SK-N-SH (cell line): ENCODE data around the gene CARMIL3. TPM values are rescaled to one million over a fixed set of nuclear protein-coding genes. Genes with fewer than 3 reads are reported as not detected.
"Not testable (repeated sequence)": the region's sequence is repeated elsewhere in the genome, so short reads cannot be mapped to it uniquely, and the experiment has no call there.

Source experiments
- CTCF ChIA-PET: fragments of 300-600, 350-600 bp; formaldehyde crosslinking; extraction: SDS; loops from one replicate; lab custom pipeline; 2021; lab: Yijun Ruan, JAX
- POLR2A ChIA-PET: fragments of 350-600 bp; sonication (Branson Sonifier 250); formaldehyde crosslinking; extraction: SDS; loops from one replicate; lab custom pipeline; 2020; ENCODE audit warnings: antibody characterized with exemption, inconsistent platforms; lab: Yijun Ruan, JAX
- DNase-seq: peaks from one replicate; pipeline ENCODE4 v3.0.0; 2012
- H2AFZ ChIP-seq: fragments of 200-600 bp; sonication (generic); 2 replicates; pipeline ENCODE4 v1.8.1; 2016; ENCODE audit warnings: antibody characterized with exemption, mild to moderate bottlenecking, low read depth
- H3F3A ChIP-seq: fragments of 200-600 bp; sonication (generic); replicated peaks from 2 replicates; pipeline ENCODE3; 2016; ENCODE audit warnings: antibody characterized with exemption, mild to moderate bottlenecking; ENCODE audit not compliant: insufficient read depth
- H3K27ac ChIP-seq, 2 experiments: fragments of 200-500 bp in 1 of 2; fragments of 200-600 bp in 1 of 2; sonication (Bioruptor generic) in 1 of 2; sonication (generic), shearing (Covaris generic) in 1 of 2; 2 replicates each; pipeline versions ENCODE4 v1.5.1 to v1.6.1; 2014 to 2016; ENCODE audit warnings: low read depth in 2 of 2, inconsistent platforms in 1 of 2, low read length in 1 of 2, mild to moderate bottlenecking in 1 of 2, mixed read lengths in 1 of 2
- H3K27me3 ChIP-seq: fragments of 200-600 bp; sonication (generic), shearing (Covaris generic); 2 replicates; pipeline ENCODE4 v1.6.1; 2016; ENCODE audit warnings: mixed run types; ENCODE audit not compliant: insufficient read depth
- H3K36me3 ChIP-seq, 2 experiments: fragments of 200-500 bp in 1 of 2; fragments of 200-600 bp in 1 of 2; sonication (Bioruptor generic) in 1 of 2; sonication (generic) in 1 of 2; replicated peaks in 1 of 2; 2 replicates each; pipeline versions ENCODE3 to v1.5.1; 2014 to 2016; ENCODE audit warnings: low read length in 1 of 2, mild to moderate bottlenecking in 1 of 2; ENCODE audit not compliant: insufficient read depth in 2 of 2, control insufficient read depth in 1 of 2
- H3K4me1 ChIP-seq, 2 experiments: fragments of 200-500 bp in 1 of 2; fragments of 200-600 bp in 1 of 2; sonication (Bioruptor generic) in 1 of 2; sonication (generic), shearing (Covaris generic) in 1 of 2; 2 replicates each; pipeline versions ENCODE4 v1.5.1 to v1.6.1; 2014 to 2016; ENCODE audit warnings: low read depth in 1 of 2, low read length in 1 of 2, mixed run types in 1 of 2; ENCODE audit not compliant: insufficient read depth in 2 of 2, control insufficient read depth in 1 of 2
- H3K4me2 ChIP-seq: fragments of 200-600 bp; sonication (generic), shearing (Covaris generic); 2 replicates; pipeline ENCODE4 v1.6.1; 2017; ENCODE audit warnings: mixed run types
- H3K4me3 ChIP-seq, 2 experiments: fragments of 200-500 bp in 1 of 2; fragments of 200-600 bp in 1 of 2; sonication (Bioruptor generic) in 1 of 2; sonication (generic), shearing (Covaris generic) in 1 of 2; 2 replicates each; pipeline versions ENCODE4 v1.5.1 to v1.8.1; 2014 to 2016; ENCODE audit warnings: low read depth in 2 of 2, inconsistent platforms in 1 of 2, low read length in 1 of 2, mild to moderate bottlenecking in 1 of 2, mixed read lengths in 1 of 2, moderate library complexity in 1 of 2
- H3K79me2 ChIP-seq: fragments of 200-600 bp; sonication (generic); 2 replicates; pipeline ENCODE4 v1.8.1; 2017; ENCODE audit warnings: mild to moderate bottlenecking; ENCODE audit not compliant: insufficient read depth
- H3K9ac ChIP-seq: fragments of 200-600 bp; sonication (generic); 2 replicates; pipeline ENCODE4 v1.6.1; 2017; ENCODE audit warnings: mixed run types
- H3K9me2 ChIP-seq: fragments of 200-600 bp; sonication (generic); 2 replicates; pipeline ENCODE4 v1.6.1; 2017; ENCODE audit warnings: mixed run types
- H3K9me3 ChIP-seq: fragments of 200-600 bp; sonication (generic); 2 replicates; pipeline ENCODE4 v1.6.1; 2017; ENCODE audit warnings: mixed run types, mild to moderate bottlenecking, moderate library complexity
- H4K20me1 ChIP-seq: fragments of 200-600 bp; sonication (generic); 2 replicates; pipeline ENCODE4 v1.6.1; 2017; ENCODE audit warnings: mild to moderate bottlenecking, mixed run types; ENCODE audit not compliant: insufficient read depth
- CHD2 ChIP-seq: fragments of 150-350 bp; IDR thresholded peaks from 2 replicates; pipeline ENCODE4 v1.6.1; 2018; ENCODE audit warnings: low read length; ENCODE audit not compliant: partially characterized antibody
- ELF1 ChIP-seq: IDR thresholded peaks from 2 replicates; pipeline ENCODE4 v1.4.0; 2012
- EP300 ChIP-seq, 2 experiments: IDR thresholded peaks; 2 replicates each; pipeline versions ENCODE4 v1.4.0 to v1.6.1; 2012; ENCODE audit warnings: borderline replicate concordance in 1 of 2, low read depth in 1 of 2, low read length in 1 of 2
- EZH2phosphoT487 ChIP-seq: fragments of 200-600 bp; sonication (generic); IDR thresholded peaks from 2 replicates; pipeline ENCODE4 v1.6.1; 2017; ENCODE audit warnings: low read depth, mixed run types, mild to moderate bottlenecking, antibody characterized with exemption, moderate library complexity, borderline replicate concordance
- FOSL2 ChIP-seq: IDR thresholded peaks from 2 replicates; pipeline ENCODE4 v1.4.0; 2012; ENCODE audit warnings: low read depth, mild to moderate bottlenecking, moderate library complexity, borderline replicate concordance
- FOXJ3 ChIP-seq: sonication (generic); formaldehyde crosslinking; IDR thresholded peaks from 2 replicates; pipeline ENCODE4 v1.5.1; 2020; ENCODE audit warnings: mild to moderate bottlenecking, missing genetic modification reagents
- GATA2 ChIP-seq: sonication (generic); formaldehyde crosslinking; IDR thresholded peaks from 2 replicates; pipeline ENCODE4 v1.5.0; 2020; ENCODE audit warnings: mild to moderate bottlenecking, missing genetic modification reagents
- JUND ChIP-seq: IDR thresholded peaks from 2 replicates; pipeline ENCODE4 v1.4.0; 2012
- NFIC ChIP-seq: IDR thresholded peaks from 2 replicates; pipeline ENCODE4 v1.4.0; 2012; ENCODE audit warnings: borderline replicate concordance
- RAD21 ChIP-seq: IDR thresholded peaks from 2 replicates; pipeline ENCODE4 v1.6.1; 2012; ENCODE audit warnings: mild to moderate bottlenecking, low read length
- SMC3 ChIP-seq: IDR thresholded peaks from 2 replicates; pipeline ENCODE4 v1.6.1; 2012; ENCODE audit warnings: low read depth, low read length, improper control_type of control experiment
- TAF1 ChIP-seq: IDR thresholded peaks from 2 replicates; pipeline ENCODE4 v1.6.1; 2012; ENCODE audit warnings: low read depth, mild to moderate bottlenecking, low read length, moderate library complexity, borderline replicate concordance
- WGBS: methylation state at CpG from one replicate; pipeline ENCODE4 v1.1.6; 2017; ENCODE audit warnings: low lambda C conversion rate; 5-methylcytosine and 5-hydroxymethylcytosine counted together
- polyA plus RNA-seq, 3 experiments: library from polyadenylated mRNA; depleted of rRNA; stranded (reverse); fragments of >200 nt; gene quantifications; 2 replicates each; pipeline ENCODE4 v1.2.3, GENCODE V29; 2012

CARMIL3 gene
- polyA plus RNA-seq, 1 of the 3 experiments (the other 2 are of a cell fraction): 0.43 TPM

DNA sequence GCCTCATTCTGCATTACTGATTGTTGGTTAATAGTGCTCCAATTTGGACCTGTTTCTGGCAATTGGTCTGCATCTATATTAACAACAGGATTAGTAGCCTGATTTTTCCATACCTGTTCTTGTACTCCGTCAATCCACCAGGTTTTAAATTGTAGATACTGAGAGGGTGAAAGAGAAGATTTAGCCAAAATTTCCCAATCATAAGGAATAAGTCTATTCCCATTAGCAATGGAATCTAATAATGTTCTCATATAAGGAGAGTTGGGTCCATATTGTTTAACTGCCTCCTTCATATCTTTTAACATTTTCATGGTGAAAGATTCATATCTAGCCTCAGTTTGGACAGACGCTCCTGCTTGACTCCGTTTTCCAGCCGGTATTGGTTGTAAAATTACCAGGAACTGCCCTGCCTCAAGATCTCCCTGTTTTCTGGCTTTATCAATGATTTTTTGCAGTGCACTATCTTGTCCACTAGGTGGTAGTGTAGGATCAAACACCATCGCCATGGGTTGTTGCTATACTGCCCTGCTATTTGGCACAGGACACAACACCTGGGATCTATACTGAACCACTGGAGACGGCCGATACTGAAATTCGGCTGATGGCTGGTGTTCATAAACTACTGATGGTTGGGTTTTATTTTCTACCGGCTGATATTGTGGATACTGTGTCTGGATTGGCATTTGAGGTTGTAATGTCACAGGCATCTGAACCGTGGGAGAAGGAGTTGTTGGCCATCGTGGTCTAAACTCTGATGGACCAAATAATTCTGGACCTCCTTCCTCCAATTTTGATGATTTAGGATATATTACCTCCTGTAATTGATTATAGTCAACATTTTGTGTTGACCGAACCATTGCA, 37.9 kb upstream of the CARMIL3 start (continued):
- no peak for TF ChIP-seq TAF1
- no peak for TF ChIP-seq EP300 (IDR thresholded peaks at IDR 0.05; ENCODE audit: borderline replicate concordance in 1 of 2, low read depth in 1 of 2, low read length in 1 of 2)
- no peak for TF ChIP-seq FOSL2
- no peak for TF ChIP-seq JUND
- no peak for TF ChIP-seq FOXJ3
- TF ChIP-seq EZH2phosphoT487: no peak
- no peak for TF ChIP-seq NFIC
- TF ChIP-seq CHD2: peak; percentile 42
- peak; percentile 97 for TF ChIP-seq RAD21
- TF ChIP-seq SMC3: peak; percentile 85
- TF ChIP-seq ELF1: no peak
- TF ChIP-seq GATA2 (CRISPR knock-in tag): no peak

DNA sequence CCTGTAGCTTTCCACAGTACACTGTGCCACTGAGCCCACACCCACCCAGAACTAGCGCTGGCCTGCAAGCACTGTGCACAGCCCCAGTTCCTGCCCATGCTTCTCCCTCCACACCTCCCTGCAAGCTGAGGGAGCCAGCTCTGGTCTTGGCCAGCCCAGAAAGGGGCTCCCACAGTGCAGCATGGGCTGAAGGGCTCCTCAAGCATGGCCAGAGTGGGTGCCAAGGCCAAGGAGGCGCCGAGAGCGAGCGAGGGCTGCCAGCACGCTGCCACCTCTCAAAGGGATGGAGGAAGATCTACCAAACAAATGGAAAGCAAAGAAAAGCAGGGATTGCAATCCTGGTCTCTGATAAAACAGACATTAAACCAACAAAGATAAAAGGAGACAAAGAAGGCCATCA, 36.1 kb upstream of the CARMIL3 start:
- DNase-seq, H4K20me1 ChIP-seq, H3K4me2 ChIP-seq, H2AFZ ChIP-seq, H3K9me2 ChIP-seq, POLR2A ChIA-PET, H3K79me2 ChIP-seq, H3K36me3 ChIP-seq, H3F3A ChIP-seq, H3K27me3 ChIP-seq, H3K9ac ChIP-seq, H3K9me3 ChIP-seq, H3K4me3 ChIP-seq, H3K27ac ChIP-seq, H3K4me1 ChIP-seq: not testable (repeated sequence)
- CTCF ChIA-PET: interaction anchor here (0.6 to 2.8 kb wide), 3 partner anchors 42 to 292 kb away, joined by 3 to 11 read pairs (median 3); partner anchors contain the start of gene CIDEB
- 94% methylated on average over 6 of the region's 6 CpGs for WGBS

- H3K9me3 ChIP-seq, H3K4me3 ChIP-seq, H2AFZ ChIP-seq, H3K27ac ChIP-seq, H3K79me2 ChIP-seq, CTCF ChIA-PET, H3K4me1 ChIP-seq, POLR2A ChIA-PET, H3K9me2 ChIP-seq, H4K20me1 ChIP-seq, H3K27me3 ChIP-seq, DNase-seq, H3K36me3 ChIP-seq, H3K4me2 ChIP-seq, H3K9ac ChIP-seq, H3F3A ChIP-seq: not testable (repeated sequence)
Observed at GRCh38 chr14:24018978-24019377, 32.8 kb upstream of the CARMIL3 start.
